Hematopoietic multipotent progenitor cell treated with erythropoietin and hydrocortisone succinate and interleukin-3 and kit ligand, for 4 days (in vitro differentiated cells): ENCODE data around the gene C3orf80.
A peak's percentile ranks its signal among the peaks of the same experiment; 100 is the strongest.
"Not testable (repeated sequence)": the region's sequence is repeated elsewhere in the genome, so short reads cannot be mapped to it uniquely, and the experiment has no call there.

ENCODE experiments used
- DNase-seq: peaks from one replicate; pipeline ENCODE4 v3.0.0-alpha.2; 2015

C3orf80 gene

DNA sequence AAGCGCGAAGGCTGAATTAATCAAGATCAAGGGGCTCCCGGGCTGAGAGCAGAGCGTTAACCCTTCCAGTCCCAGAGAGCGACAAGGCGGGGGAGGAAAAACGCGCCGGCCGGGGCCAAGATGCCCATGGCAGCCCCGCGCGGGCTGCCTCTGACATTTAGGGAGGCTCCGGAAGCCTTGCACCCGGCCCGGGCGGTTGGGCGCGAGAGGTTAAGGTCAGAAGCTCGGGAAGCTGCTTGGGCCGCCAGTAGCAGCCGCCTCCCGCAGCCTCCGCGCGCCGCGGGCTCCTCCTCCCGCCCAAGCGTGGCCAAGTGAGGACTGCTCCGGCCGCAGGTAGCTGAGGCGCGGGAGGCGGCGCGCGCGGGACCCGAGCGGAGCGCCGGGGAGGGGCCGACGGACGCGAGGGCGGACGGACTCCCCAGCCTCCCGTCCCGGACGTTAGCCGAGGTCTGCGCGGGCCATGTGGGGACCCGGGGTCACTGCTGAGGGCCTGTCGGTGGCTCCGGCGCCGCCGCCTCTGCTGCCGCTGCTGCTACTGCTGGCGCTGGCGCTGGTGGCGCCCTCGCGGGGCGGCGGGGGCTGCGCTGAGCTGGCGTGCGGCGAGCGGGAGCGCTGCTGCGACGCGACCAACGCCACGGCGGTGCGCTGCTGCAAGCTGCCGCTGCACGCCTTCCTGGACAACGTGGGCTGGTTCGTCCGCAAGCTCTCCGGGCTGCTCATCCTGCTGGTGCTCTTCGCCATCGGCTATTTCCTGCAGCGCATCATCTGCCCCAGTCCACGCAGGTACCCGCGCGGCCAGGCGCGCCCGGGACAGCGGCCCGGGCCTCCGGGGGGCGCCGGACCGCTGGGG lies at the start of gene C3orf80:
TSS of gene C3orf80 (plus strand) at position 247 of the 850 bp plus-strand sequence. CDS start at position 461, 214 bp downstream.
- peak; percentile 93 for DNase-seq

DNA sequence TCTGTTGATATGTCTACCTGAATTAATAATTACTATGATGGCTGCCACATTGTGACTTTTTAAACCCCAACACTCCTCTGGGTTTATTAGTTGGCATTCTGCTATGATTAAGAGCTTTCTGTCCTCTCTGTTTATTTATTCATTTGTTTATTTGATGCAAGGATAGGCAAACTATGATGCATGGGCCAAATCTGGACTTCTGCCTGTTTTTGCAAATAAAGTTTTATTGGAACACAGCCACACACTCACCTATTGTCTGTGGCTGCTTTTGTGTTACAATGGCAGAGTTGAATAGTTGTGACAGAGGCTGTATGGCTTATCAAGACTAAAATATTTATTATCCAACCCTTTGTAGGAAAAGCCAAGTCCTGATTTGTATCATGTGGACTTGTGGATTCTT lies 48.3 kb upstream of the C3orf80 start:
- DNase-seq: no peak

- DNase-seq: not testable (repeated sequence)
Observed at GRCh38 chr3:160178661-160179060, 46.6 kb upstream of the C3orf80 start.

- DNase-seq: not testable (repeated sequence)
Observed at GRCh38 chr3:160179403-160179802, 45.8 kb upstream of the C3orf80 start.

GRCh38 chr3:160179906-160180305 lies 45.3 kb upstream of the C3orf80 start:
- DNase-seq: no peak

- peak; percentile 84 for DNase-seq
Observed at GRCh38 chr3:160180581-160181216, 44.5 kb upstream of the C3orf80 start.

- DNase-seq: peak; percentile 55
Observed at GRCh38 chr3:160183345-160184076, 41.7 kb upstream of the C3orf80 start.

GRCh38 chr3:160184655-160185054 lies 40.6 kb upstream of the C3orf80 start:
- DNase-seq: peak; percentile 85

DNA sequence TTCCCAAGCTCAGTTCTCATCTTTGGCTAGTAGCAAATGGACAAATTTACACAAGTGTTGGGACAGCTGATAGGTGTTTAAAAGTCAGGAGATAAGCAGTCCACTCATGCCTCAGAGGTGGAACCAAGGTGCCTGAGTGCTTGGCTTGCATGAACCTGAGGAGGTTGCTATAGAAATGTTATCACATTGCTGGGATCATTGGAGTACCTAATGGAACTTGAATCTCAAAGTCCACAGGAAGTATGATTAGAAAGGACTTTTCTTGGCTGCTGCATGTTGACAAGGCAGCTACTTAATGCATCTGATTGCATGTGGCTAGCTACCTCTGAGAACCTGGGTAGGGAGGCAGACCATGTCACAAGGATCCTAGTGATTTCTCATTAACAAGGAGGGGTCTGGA lies 39.5 kb upstream of the C3orf80 start:
- DNase-seq: no peak

GRCh38 chr3:160187288-160187687 lies 37.9 kb upstream of the C3orf80 start:
- no peak for DNase-seq

GRCh38 chr3:160192310-160193029 lies 32.8 kb upstream of the C3orf80 start:
- DNase-seq: no peak

DNA sequence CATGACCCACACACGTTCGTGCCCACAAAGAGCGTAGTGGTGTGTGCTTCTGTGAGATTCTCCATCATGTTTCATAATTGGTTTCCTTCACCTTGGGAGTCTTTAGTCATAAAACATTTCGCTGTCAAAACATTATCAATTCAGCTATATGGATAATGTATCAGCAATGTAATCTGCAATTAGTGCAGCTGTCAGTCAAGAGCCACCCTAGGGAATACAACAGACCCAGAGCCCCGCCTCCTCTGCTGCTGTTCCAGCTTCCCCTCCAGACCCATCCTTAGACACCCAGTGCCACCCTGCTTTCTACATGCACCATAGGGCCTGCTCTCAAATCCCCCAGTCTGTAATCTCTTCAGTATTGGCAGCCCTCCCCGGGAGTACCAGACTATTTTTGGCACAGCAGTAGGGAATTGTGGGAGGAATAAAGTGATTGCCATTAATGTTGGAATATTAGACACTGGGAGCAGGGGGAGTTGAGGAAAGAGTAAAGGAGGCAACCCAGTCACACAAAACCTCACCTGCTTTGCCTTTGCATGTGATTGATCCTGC lies 31.5 kb upstream of the C3orf80 start:
- no peak for DNase-seq

DNA sequence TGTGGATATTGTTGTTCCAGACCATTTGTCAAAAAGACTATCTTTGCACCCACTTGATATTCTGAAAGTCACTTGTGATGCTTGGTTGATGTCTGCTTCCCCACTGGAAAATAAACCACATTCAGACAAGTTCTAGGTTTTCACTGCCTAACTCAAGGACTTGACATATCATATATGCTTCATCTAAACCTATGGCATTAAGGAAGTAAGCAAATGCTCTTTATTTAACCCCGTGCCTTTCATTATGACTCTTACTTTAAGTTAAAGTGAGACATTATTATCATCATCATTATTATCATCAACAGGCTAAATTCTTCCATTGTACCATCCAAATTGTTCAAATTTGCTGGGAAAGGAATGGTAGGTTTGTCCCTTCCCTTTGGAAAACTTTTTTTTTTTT lies 30.8 kb upstream of the C3orf80 start:
- DNase-seq: no peak

GRCh38 chr3:160195106-160195505 lies 30.1 kb upstream of the C3orf80 start:
- DNase-seq: no peak

DNA sequence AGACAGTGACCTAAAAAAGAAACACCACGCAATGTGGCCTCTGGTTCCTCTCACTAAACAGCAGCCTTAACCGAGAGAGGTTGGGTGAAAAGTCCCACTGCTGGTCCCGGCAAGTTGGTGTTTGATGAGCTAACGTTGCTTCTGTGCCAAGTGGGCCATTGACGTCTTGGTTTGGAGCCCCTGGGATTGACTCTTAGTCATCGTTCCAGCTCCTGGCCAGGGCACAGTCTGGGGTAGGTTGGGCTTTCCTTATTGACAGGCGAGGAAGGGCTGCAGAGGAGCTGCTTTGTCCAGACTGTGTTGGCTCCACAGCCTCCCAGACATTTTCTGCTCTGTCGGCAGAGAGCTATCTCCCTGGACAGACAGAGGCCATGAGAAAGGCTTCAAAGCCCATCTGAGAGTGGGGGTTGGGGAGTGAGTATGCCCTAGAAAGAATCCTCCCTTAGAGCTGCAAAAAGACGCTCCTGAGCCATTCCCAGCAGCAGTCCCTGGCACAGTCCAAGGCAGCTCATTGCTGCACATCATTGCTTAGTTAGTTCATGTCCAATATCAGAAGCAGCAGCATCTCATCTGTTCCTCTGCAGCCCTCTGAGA lies 28.6 kb upstream of the C3orf80 start:
- DNase-seq: no peak

DNA sequence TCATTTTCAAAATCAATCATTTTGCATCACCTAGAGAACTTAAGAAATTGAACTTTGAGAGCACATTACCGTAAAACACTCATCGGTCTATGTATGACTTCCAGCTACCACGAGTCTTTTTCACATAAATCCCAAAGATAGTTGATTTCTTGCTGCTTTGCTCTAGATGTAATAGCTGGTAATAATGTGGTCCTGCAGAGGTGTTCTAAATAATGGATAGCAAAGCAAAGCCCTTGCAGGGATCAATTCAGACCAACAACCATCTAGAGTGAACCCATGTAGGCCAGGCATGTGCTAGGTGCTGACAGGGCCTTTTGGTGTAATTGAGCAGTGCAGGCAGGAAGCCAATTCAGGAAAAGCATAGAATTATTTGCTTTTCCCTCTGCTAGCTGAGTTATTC lies 26.1 kb upstream of the C3orf80 start:
- DNase-seq: no peak

DNA sequence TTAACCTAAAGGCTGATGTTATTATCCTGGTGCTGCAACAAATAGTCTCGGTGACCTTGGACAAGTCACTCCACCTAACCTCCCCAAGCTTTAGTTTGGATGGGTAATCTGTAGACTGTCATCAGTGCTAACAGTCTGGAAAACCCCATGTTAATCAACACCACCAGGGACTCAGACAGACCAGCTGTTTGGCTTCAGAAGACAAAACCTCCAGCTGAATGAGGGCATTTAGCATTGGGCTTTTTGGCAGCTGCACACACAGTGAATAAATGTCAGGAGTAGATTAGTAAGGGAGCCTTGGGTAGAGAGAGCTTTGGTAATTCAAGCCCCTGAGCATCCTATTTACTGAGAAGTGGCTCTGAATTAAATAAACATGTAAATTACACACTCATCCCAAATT lies 24.9 kb upstream of the C3orf80 start:
- DNase-seq: no peak

DNA sequence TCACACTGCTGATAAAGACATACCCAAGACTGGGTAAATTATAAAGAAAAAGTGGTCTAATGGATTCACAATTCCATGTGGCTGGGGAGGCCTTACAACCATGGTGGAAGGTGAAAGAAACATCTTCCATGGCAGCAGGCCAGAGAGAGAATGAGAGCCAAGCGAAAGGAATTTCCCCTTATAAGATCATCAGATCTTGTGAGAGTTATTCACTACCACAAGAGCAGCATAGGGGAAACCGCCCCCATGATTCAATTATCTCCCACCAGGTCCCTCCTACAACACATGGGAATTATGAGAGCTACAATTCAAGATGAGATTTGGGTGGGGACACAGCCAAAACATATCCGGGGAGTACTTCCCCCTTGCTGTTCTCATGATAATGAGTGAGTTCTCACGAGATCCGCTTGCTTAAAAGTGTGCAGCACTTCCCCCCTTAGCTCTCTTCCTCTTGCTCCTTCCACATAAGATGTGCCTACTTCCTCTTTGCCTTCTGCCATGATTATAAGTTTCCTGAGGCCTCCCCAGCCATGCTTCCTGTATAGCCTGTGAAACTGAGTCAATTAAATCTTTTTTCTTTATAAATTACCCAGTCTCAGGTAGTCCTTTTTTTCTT lies 20.7 kb upstream of the C3orf80 start:
- DNase-seq: peak; percentile 44

- DNase-seq: no peak
Observed at GRCh38 chr3:160205606-160206005, 19.6 kb upstream of the C3orf80 start.

- DNase-seq: no peak
Observed at GRCh38 chr3:160210341-160210740, 14.9 kb upstream of the C3orf80 start.

DNA sequence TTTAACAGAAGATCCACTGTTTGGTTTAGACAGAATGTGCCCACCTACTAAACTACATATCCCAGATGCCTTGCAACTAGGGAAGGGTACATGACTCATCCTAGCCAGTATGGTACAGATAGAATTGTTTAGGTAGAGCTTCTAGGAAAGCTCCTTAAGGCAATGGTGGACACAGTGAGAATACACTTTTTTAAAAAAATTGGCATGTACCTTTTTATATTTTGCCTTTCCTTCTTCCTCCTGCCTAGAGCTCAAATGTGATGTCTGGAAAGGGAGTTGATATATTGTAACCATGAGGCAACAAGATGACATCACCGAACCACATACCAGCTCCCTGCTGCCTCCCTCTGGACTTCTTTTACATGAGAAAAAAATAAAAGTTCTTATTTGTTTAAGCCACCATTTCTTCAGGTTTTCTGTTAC lies 14.4 kb upstream of the C3orf80 start:
- DNase-seq: peak; percentile 77

- no peak for DNase-seq
Observed at GRCh38 chr3:160213191-160213590, 12.0 kb upstream of the C3orf80 start.
